Left lung (tissue), 10 donors: ENCODE results near the gene SLC24A2. TPM values are rescaled to one million over a fixed set of nuclear protein-coding genes. Genes with fewer than 3 reads are reported as not detected.

Source experiments
- ATAC-seq: fragments of 200-7000 bp; cut with Tn5 transposase; one replicate; pipeline ENCODE4 v1.9.1; 2020; ENCODE audit warnings: moderate library complexity
- DNase-seq, 4 donors: peaks; one replicate each; pipeline ENCODE4 v3.0.0-alpha.2; 2013 to 2020
- H3K27ac ChIP-seq, 2 donors: fragments of 200-600 bp; sonication (generic) in 1 of 2; one replicate each; pipeline versions ENCODE4 v1.5.0 to v1.8.0; 2020 to 2021
- H3K27me3 ChIP-seq, 2 donors: fragments of 200-600 bp; sonication (generic) in 1 of 2; one replicate each; pipeline versions ENCODE4 v1.5.0 to v1.8.0; 2020 to 2021
- H3K36me3 ChIP-seq, 2 donors: fragments of 200-600 bp; sonication (generic) in 1 of 2; one replicate each; pipeline versions ENCODE4 v1.5.0 to v1.8.0; 2020 to 2021
- H3K4me1 ChIP-seq, 2 donors: fragments of 200-600 bp; one replicate each; pipeline ENCODE4 v1.8.0; 2021
- H3K4me3 ChIP-seq, 2 donors: fragments of 200-600 bp; sonication (generic) in 1 of 2; one replicate each; pipeline versions ENCODE4 v1.5.0 to v1.8.0; 2020 to 2021; ENCODE audit warnings: mild to moderate bottlenecking in 1 of 2
- H3K9me3 ChIP-seq, 2 donors: fragments of 200-600 bp; sonication (generic) in 1 of 2; one replicate each; pipeline versions ENCODE4 v1.5.0 to v1.8.0; 2020 to 2021
- CTCF ChIP-seq, 2 donors: fragments of 200-600 bp; sonication (generic) in 1 of 2; IDR thresholded peaks; one replicate each; pipeline versions ENCODE4 v1.5.0 to v1.8.0; 2021; ENCODE audit warnings: antibody characterized with exemption in 2 of 2
- intact Hi-C, 2 donors: fragments of 100-400 bp; cut with DNase I; formaldehyde crosslinking; loops; one replicate each; pipeline versions ENCODE4 v1.11.2 to v1.14.2; 2022
- polyA plus RNA-seq, 6 donors: library from polyadenylated mRNA; unstranded; fragments of 120-200 nt; gene quantifications; one replicate each; pipeline ENCODE4 v1.2.1, GENCODE V29; 2013; ENCODE audit not compliant: insufficient read length in 6 of 6
- total RNA-seq, 2 donors: library from RNA; stranded (reverse); fragmentation: NEBNext Ultra II Directional; extraction: Animal tissue kit (Norgen Biotek cat#: 25700); gene quantifications; one replicate each; pipeline ENCODE4 v1.2.1, GENCODE V29; 2021
- donor health status: DM: no; HTN: yes; CAD: no.
- donor health status: DM: no; HTN: no; CAD: no.

Gene SLC24A2
- total and polyA plus RNA-seq, 8 donors, result 0.23 to 0.53 (median 0.35) TPM; not detected in 1

- Histone ChIP-seq H3K27ac (no peak overlapping the region), H3K4me3 (no peak overlapping the region), H3K4me1 (no peaks in the 10 kb centered on the region), H3K27me3 (no peaks in the 10 kb centered on the region), H3K9me3 (peaks cover 0 to 23% of the 10 kb centered on the region in 2 donors), H3K36me3 (no peaks in the 10 kb centered on the region)
- TF ChIP-seq CTCF (IDR thresholded peaks at IDR 0.05), result no peak
- intact Hi-C loops, result no loop called here
- ATAC-seq (no peak), DNase-seq (no peak)
Observed at GRCh38 chr9:19812194-19812593, 23.4 kb upstream of the SLC24A2 start.

GRCh38 chr9:19809422-19810269, 20.8 kb upstream of the SLC24A2 start:
- TF ChIP-seq CTCF (IDR thresholded peaks at IDR 0.05), result no peak
- intact Hi-C loops, result no loop called here
- H3K9me3 ChIP-seq, result peaks cover 0 to 10% of the 10 kb centered on the region in 2 donors

GRCh38 chr9:19807182-19807892, 18.5 kb upstream of the SLC24A2 start:
- Histone ChIP-seq H3K4me1 (no peaks in the 10 kb centered on the region), H3K4me3 (no peak overlapping the region)
- intact Hi-C loops, result no loop called here

More at GRCh38 chr9:19809422-19810269, 20.8 kb upstream of the SLC24A2 start:
- ATAC-seq (no peak), DNase-seq (no peak)
- Histone ChIP-seq H3K4me3 (no peak overlapping the region), H3K4me1 (no peaks in the 10 kb centered on the region), H3K36me3 (no peaks in the 10 kb centered on the region), H3K27ac (no peak overlapping the region), H3K27me3 (no peaks in the 10 kb centered on the region)

GRCh38 chr9:19804431-19804830, 15.6 kb upstream of the SLC24A2 start:
- Histone ChIP-seq H3K27ac (no peak overlapping the region), H3K36me3 (no peaks in the 10 kb centered on the region), H3K27me3 (no peaks in the 10 kb centered on the region), H3K9me3 (no peaks in the 10 kb centered on the region), H3K4me1 (no peaks in the 10 kb centered on the region), H3K4me3 (no peak overlapping the region)
- no peak for TF ChIP-seq CTCF (IDR thresholded peaks at IDR 0.05)
- ATAC-seq (no peak), DNase-seq (no peak)
- intact Hi-C loops, result no loop called here

More at GRCh38 chr9:19807182-19807892, 18.5 kb upstream of the SLC24A2 start:
- H3K9me3 ChIP-seq, result peaks cover 0 to 5% of the 10 kb centered on the region in 2 donors
- no peaks in the 10 kb centered on the region for H3K36me3 ChIP-seq
- no peak overlapping the region for H3K27ac ChIP-seq
- DNase-seq, result no peak
- TF ChIP-seq CTCF (IDR thresholded peaks at IDR 0.05), result no peak
- H3K27me3 ChIP-seq, result no peaks in the 10 kb centered on the region
- no peak for ATAC-seq

GRCh38 chr9:19800884-19801283, 12.0 kb upstream of the SLC24A2 start:
- no peaks in the 10 kb centered on the region for H3K36me3 ChIP-seq
- no peaks in the 10 kb centered on the region for H3K9me3 ChIP-seq
- no peak for TF ChIP-seq CTCF (IDR thresholded peaks at IDR 0.05)
- ATAC-seq, result no peak
- no peaks in the 10 kb centered on the region for H3K27me3 ChIP-seq
- H3K4me1 ChIP-seq, result no peaks in the 10 kb centered on the region
- peak in 1 of 4 donors; percentile 32 for DNase-seq
- intact Hi-C loops, result no loop called here
- no peak overlapping the region for H3K4me3 ChIP-seq
- H3K27ac ChIP-seq, result no peak overlapping the region
